Left lung (tissue), 10 donors: ENCODE results near the gene ABCG2. TPM values are rescaled to one million over a fixed set of nuclear protein-coding genes. Genes with fewer than 3 reads are reported as not detected.

ENCODE experiments used
- ATAC-seq: fragments of 200-7000 bp; cut with Tn5 transposase; one replicate; pipeline ENCODE4 v1.9.1; 2020; ENCODE audit warnings: moderate library complexity
- DNase-seq, 4 donors: peaks; one replicate each; pipeline ENCODE4 v3.0.0-alpha.2; 2013 to 2020
- H3K27ac ChIP-seq, 2 donors: fragments of 200-600 bp; sonication (generic) in 1 of 2; one replicate each; pipeline versions ENCODE4 v1.5.0 to v1.8.0; 2020 to 2021
- H3K27me3 ChIP-seq, 2 donors: fragments of 200-600 bp; sonication (generic) in 1 of 2; one replicate each; pipeline versions ENCODE4 v1.5.0 to v1.8.0; 2020 to 2021
- H3K36me3 ChIP-seq, 2 donors: fragments of 200-600 bp; sonication (generic) in 1 of 2; one replicate each; pipeline versions ENCODE4 v1.5.0 to v1.8.0; 2020 to 2021
- H3K4me1 ChIP-seq, 2 donors: fragments of 200-600 bp; one replicate each; pipeline ENCODE4 v1.8.0; 2021
- H3K4me3 ChIP-seq, 2 donors: fragments of 200-600 bp; sonication (generic) in 1 of 2; one replicate each; pipeline versions ENCODE4 v1.5.0 to v1.8.0; 2020 to 2021; ENCODE audit warnings: mild to moderate bottlenecking in 1 of 2
- H3K9me3 ChIP-seq, 2 donors: fragments of 200-600 bp; sonication (generic) in 1 of 2; one replicate each; pipeline versions ENCODE4 v1.5.0 to v1.8.0; 2020 to 2021
- CTCF ChIP-seq, 2 donors: fragments of 200-600 bp; sonication (generic) in 1 of 2; IDR thresholded peaks; one replicate each; pipeline versions ENCODE4 v1.5.0 to v1.8.0; 2021; ENCODE audit warnings: antibody characterized with exemption in 2 of 2
- intact Hi-C, 2 donors: fragments of 100-400 bp; cut with DNase I; formaldehyde crosslinking; loops; one replicate each; pipeline versions ENCODE4 v1.11.2 to v1.14.2; 2022
- polyA plus RNA-seq, 6 donors: library from polyadenylated mRNA; unstranded; fragments of 120-200 nt; gene quantifications; one replicate each; pipeline ENCODE4 v1.2.1, GENCODE V29; 2013; ENCODE audit not compliant: insufficient read length in 6 of 6
- total RNA-seq, 2 donors: library from RNA; stranded (reverse); fragmentation: NEBNext Ultra II Directional; extraction: Animal tissue kit (Norgen Biotek cat#: 25700); gene quantifications; one replicate each; pipeline ENCODE4 v1.2.1, GENCODE V29; 2021
- donor health status: DM: no; HTN: yes; CAD: no.
- donor health status: DM: no; HTN: no; CAD: no.

The ABCG2 gene
- total and polyA plus RNA-seq, 8 donors = 5.1 to 23.5 (median 16.8) TPM

DNA sequence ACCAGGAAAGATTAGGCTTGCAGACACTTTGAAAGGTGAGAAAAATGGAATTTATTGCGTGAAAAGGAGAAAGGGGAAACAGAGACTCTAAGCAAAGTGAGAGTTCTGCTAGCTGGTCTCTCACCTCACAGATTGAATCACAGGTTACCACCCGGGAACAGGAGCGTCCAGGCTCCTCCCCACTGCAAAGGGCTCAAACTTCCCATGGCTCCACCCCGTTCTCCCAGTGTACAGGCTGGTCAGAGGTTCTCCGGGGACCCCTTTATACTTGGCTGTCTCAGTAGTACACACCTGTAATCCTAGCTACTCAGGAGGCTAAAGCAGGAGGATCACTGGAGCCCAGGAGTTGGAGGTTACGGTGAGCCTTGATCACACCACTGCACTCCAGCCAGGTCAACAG, 44.0 kb upstream of the ABCG2 start:
- intact Hi-C loops = loop anchor here in 1 of 2 donors (10.0 kb wide), 1 partner anchor 348 kb away; no protein-coding TSS in a partner anchor
- no peaks in the 10 kb centered on the region for H3K4me1 ChIP-seq
- H3K9me3 ChIP-seq = no peaks in the 10 kb centered on the region
- ATAC-seq (no peak), DNase-seq (no peak)
- no peaks in the 10 kb centered on the region for H3K36me3 ChIP-seq
- no peaks in the 10 kb centered on the region for H3K27me3 ChIP-seq
- H3K27ac ChIP-seq = no peak overlapping the region
- TF ChIP-seq CTCF (IDR thresholded peaks at IDR 0.05) = no peak
- no peak overlapping the region for H3K4me3 ChIP-seq

- H3K4me1 ChIP-seq = no peaks in the 10 kb centered on the region
- DNase-seq (no peak), ATAC-seq (no peak)
- H3K36me3 ChIP-seq = no peaks in the 10 kb centered on the region
- H3K27me3 ChIP-seq = no peaks in the 10 kb centered on the region
- no peak overlapping the region for H3K4me3 ChIP-seq
- intact Hi-C loops = loop anchor here in 1 of 2 donors (10.0 kb wide), 1 partner anchor 345 kb away; no protein-coding TSS in a partner anchor
- TF ChIP-seq CTCF (IDR thresholded peaks at IDR 0.05) = no peak
- H3K9me3 ChIP-seq = no peaks in the 10 kb centered on the region
- H3K27ac ChIP-seq = no peak overlapping the region
Observed at GRCh38 chr4:88200186-88200585, 41.7 kb upstream of the ABCG2 start.

- Histone ChIP-seq H3K9me3 (no peaks in the 10 kb centered on the region), H3K27ac (no peak overlapping the region), H3K4me3 (no peak overlapping the region), H3K4me1 (no peaks in the 10 kb centered on the region), H3K36me3 (no peaks in the 10 kb centered on the region), H3K27me3 (no peaks in the 10 kb centered on the region)
- no peak for DNase-seq
- no peak for TF ChIP-seq CTCF (IDR thresholded peaks at IDR 0.05)
- intact Hi-C loops = no loop called here
- no peak for ATAC-seq
Observed at GRCh38 chr4:88196523-88197185, 38.2 kb upstream of the ABCG2 start.

GRCh38 chr4:88196013-88196365, 37.5 kb upstream of the ABCG2 start:
- Histone ChIP-seq H3K27ac (no peak overlapping the region), H3K9me3 (no peaks in the 10 kb centered on the region), H3K4me3 (no peak overlapping the region), H3K36me3 (no peaks in the 10 kb centered on the region), H3K27me3 (no peaks in the 10 kb centered on the region), H3K4me1 (no peaks in the 10 kb centered on the region)
- DNase-seq (no peak), ATAC-seq (no peak)
- intact Hi-C loops = no loop called here
- no peak for TF ChIP-seq CTCF (IDR thresholded peaks at IDR 0.05)

DNA sequence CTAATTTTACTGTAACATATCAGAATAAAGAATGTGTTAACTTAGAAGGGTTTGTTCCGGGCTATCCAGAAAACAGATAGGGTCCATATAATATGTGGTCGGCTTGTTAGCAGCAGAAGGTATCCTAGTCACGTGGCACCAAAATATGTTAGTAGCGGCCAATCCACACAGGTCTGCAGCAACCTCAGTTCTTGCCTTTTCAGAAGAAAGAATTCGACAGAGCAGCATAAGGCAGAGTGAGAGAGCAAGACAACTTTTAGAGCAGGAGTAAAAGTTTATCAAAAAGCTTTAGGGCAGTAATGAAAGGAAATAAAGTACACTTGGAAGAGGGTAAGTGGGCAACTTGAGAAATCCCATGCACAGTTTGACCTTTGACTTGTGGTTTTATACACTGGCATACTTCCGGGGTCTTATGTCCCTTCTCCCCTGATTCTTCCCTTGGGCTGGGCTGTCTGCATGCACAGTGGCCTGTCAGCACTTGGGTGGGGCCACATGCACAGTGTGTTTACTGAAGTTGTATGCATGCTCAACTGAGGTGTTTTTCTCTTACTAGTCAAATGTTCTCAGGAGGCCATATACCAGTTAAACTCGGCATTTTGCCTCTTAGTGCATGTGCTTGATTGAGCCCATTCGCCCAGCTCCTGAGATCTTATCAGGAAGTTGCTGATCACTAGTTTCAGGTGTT, 37.0 kb upstream of the ABCG2 start:
- Histone ChIP-seq H3K4me3 (no peak overlapping the region), H3K9me3 (no peaks in the 10 kb centered on the region), H3K36me3 (no peaks in the 10 kb centered on the region), H3K27ac (no peak overlapping the region), H3K4me1 (no peaks in the 10 kb centered on the region), H3K27me3 (no peaks in the 10 kb centered on the region)
- TF ChIP-seq CTCF (IDR thresholded peaks at IDR 0.05) = no peak
- no peak for ATAC-seq
- no peak for DNase-seq
- intact Hi-C loops = no loop called here
